HG03135 (cell line): ENCODE measurements around the gene KANK2.

ENCODE experiments used
- ATAC-seq: cut with Tn5 transposase; IDR thresholded peaks from one replicate; pipeline ENCODE4 v1.9.1; 2021; ENCODE audit warnings: mild to moderate bottlenecking, moderate library complexity; ENCODE audit not compliant: unreplicated experiment

Gene KANK2

GRCh38 chr19:11226716-11227166 is 29.4 kb upstream of the KANK2 start:
- no peak for ATAC-seq

GRCh38 chr19:11225815-11226214 is 28.5 kb upstream of the KANK2 start:
- no peak for ATAC-seq

- ATAC-seq, result no peak
Measured at GRCh38 chr19:11225172-11225571, 27.8 kb upstream of the KANK2 start.

- ATAC-seq, result no peak
Measured at GRCh38 chr19:11224429-11224828, 27.1 kb upstream of the KANK2 start.

GRCh38 chr19:11223200-11223599 is 25.9 kb upstream of the KANK2 start:
- ATAC-seq, result no peak

- no peak for ATAC-seq
Measured at GRCh38 chr19:11221082-11221598, 23.8 kb upstream of the KANK2 start.

GRCh38 chr19:11214387-11214786 is 17.0 kb upstream of the KANK2 start:
- ATAC-seq, result no peak

GRCh38 chr19:11210656-11210928 is 13.2 kb upstream of the KANK2 start:
- ATAC-seq, result no peak

GRCh38 chr19:11209839-11210655 is 12.7 kb upstream of the KANK2 start:
- no peak for ATAC-seq

GRCh38 chr19:11208561-11209471 is 11.5 kb upstream of the KANK2 start:
- no peak for ATAC-seq

- ATAC-seq, result no peak
Measured at GRCh38 chr19:11205939-11206570, 8.7 kb upstream of the KANK2 start.

GRCh38 chr19:11204943-11205349 is 7.6 kb upstream of the KANK2 start:
- ATAC-seq, result no peak

- no peak for ATAC-seq
Measured at GRCh38 chr19:11204076-11204602, 6.8 kb upstream of the KANK2 start.

- ATAC-seq, result no peak
Measured at GRCh38 chr19:11203194-11204075, 6.1 kb upstream of the KANK2 start.

- no peak for ATAC-seq
Measured at GRCh38 chr19:11202488-11203193, 5.3 kb upstream of the KANK2 start.

- no peak for ATAC-seq
Measured at GRCh38 chr19:11201791-11202190, 4.4 kb upstream of the KANK2 start.

- ATAC-seq, result no peak
Measured at GRCh38 chr19:11200931-11201330, 3.6 kb upstream of the KANK2 start.

GRCh38 chr19:11200015-11200574 is 2.8 kb upstream of the KANK2 start:
- no peak for ATAC-seq

- no peak for ATAC-seq
Measured at GRCh38 chr19:11199517-11199916, 2.2 kb upstream of the KANK2 start.
